Esophagus muscularis mucosa (tissue), 4 donors: Measurements from ENCODE around the gene TEX50.

Experiments
- CTCF ChIP-seq, 3 experiments: fragments of 200-600 bp in 2 of 3; fragments of 450-650 bp in 1 of 3; sonication (generic) in 2 of 3; IDR thresholded peaks; one replicate each; pipeline ENCODE4 v1.5.1; 2017 to 2019; ENCODE audit warnings: antibody characterized with exemption in 3 of 3, mild to moderate bottlenecking in 2 of 3, moderate library complexity in 1 of 3
- EP300 ChIP-seq: sonication (generic); formaldehyde crosslinking; IDR thresholded peaks from one replicate; pipeline ENCODE4 v1.6.1; 2017; ENCODE audit warnings: antibody characterized with exemption
- POLR2A ChIP-seq: fragments of 450-650 bp; IDR thresholded peaks from one replicate; pipeline ENCODE4 v1.6.1; 2017; ENCODE audit warnings: antibody characterized with exemption, moderate library complexity, mild to moderate bottlenecking, low read depth
- POLR2AphosphoS5 ChIP-seq, 2 donors: sonication (generic); formaldehyde crosslinking; IDR thresholded peaks; one replicate each; pipeline ENCODE4 v1.6.1; 2017; ENCODE audit warnings: antibody characterized with exemption in 2 of 2

DNA sequence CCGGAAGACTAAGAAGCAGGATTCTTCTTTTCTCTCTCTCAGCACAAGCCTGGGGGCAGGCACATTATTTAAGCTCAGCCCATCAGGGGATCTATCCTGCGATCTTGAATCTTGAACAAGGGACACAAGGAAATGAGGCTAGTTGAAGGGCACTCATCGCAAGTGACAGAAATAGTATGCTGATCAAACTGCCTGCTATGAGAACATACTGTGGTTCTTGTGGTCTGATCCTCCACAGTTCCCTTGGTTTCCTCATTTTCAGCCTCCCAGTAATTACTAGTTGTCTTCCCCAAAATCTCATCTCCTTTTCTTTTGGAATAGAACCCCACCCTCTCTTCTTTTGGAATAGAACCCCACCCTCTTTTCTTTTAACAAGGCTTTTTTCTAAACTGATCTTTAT lies 28.0 kb downstream of the TEX50 start:
- no peak for TF ChIP-seq POLR2A
- TF ChIP-seq EP300, result no peak
- TF ChIP-seq POLR2AphosphoS5 (IDR thresholded peaks at IDR 0.05), result no peak
- no peak for TF ChIP-seq CTCF (IDR thresholded peaks at IDR 0.05)
